Stimulated activated CD4-positive, alpha-beta T cell treated with anti-CD3 and anti-CD28 coated beads, Interleukin-4, amount 100 ng/mL, for 48 hours (primary cell): ENCODE data around the gene BLACAT1.
"Not testable (repeated sequence)": the region's sequence is repeated elsewhere in the genome, so short reads cannot be mapped to it uniquely, and the experiment has no call there.

Experiments used
- DNase-seq, 2 donors: peaks; one replicate each; pipeline ENCODE4 v3.0.0-alpha.2; 2020; ENCODE audit warnings: low read depth in 2 of 2

Gene BLACAT1

GRCh38 chr1:205484985-205485967, 29.4 kb upstream of the BLACAT1 start:
- peak; percentile 42 to 45 for DNase-seq

GRCh38 chr1:205483372-205483771, 27.5 kb upstream of the BLACAT1 start:
- no peak for DNase-seq

- not testable (repeated sequence) for DNase-seq
These were observed 26.7 kb upstream of the BLACAT1 start for GRCh38 chr1:205482587-205482986.

DNA sequence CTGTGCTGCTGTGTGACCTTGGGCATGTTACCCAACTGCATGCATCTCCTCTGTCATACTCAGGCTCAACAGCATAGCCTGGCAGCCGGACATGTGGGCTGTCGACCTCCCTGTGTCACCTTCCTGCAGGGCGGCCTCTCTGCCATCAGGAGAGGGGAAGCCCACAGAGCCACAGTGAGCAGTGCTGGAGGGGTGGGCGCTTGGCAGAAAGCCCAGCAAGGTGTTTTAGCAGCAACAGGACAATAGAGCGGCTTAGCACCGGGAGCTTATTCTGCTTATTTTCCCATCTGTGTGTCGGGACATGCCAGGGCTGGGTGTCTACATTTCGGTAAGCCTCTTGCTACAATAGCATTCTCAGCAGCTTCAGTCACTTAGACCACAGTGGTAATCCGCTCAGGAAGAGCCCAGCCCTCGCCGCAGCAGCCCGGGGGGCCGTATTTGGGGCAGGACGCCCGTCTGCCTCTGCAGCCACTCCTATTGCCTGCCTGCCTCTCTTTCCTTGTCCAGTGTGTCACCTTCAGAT, 25.8 kb upstream of the BLACAT1 start:
- DNase-seq: no peak

DNA sequence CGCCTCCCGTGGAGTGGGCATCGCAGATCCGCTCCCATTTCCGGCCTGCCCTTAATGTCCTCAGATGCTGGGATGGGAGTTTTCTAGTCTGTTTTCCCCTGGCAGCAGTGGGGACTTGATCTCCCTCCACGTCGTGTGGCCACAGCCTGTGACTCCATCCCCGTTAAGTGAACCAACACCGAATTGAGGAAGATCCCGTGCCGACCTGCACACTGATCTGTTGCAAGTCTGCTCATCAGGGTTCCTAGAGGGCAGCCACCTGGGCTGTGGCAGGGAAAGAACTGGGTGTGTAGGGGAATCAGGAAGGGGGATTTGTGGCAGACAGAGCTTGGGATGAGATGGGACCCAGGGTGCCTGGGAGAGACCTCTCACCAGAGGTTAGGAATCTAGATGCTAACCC, 25.4 kb upstream of the BLACAT1 start:
- no peak for DNase-seq

DNA sequence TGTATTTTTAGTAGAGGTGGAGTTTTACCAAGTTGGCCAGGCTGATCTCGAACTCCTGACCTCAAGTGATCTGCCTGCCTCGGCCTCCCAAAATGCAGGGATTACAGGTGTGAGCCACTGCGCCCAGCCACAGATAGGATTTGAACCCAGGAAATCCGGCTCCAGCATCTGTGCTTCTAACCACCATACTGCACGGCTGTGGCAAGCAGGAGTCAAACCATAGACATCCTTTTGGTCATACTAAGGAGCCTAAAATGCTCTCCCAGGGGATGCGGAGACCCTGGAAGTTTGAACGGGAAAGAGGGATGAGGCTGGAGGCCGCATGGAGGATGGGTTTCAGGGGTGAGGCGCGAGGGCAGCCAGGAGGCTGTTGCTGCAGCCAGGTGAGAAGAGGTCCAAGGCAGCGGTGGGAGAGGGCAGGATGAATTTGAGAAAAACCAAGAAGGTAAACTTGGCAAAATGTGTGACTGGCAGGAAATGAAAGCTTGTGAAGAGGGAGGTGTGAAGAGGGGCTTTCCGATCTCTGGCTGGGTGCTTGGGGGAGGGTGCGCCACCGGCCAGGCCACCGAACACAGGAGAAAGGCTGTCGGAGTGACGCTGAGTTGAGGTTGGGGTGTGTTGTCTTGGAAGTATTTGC, 24.6 kb upstream of the BLACAT1 start:
- DNase-seq: peak; percentile 34 to 43

DNA sequence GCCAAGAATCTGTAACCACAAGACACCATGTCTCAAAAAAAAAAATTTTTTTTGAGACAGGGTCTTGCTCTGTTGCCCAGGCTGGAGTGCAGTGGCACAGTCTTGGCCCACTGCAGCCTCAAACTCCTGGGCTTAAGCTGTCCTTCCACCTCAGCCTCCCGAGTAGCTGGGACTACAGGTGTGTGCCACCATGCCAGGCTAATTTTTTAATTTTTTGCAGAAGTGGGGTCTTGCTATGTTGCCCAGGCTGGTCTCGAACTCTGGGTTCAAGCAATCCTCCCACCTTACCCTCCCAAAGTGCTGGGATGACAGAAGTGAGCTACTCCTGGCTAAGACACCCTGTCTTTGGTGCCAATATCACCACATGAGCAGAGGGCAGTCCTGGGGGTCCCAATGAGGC, 23.1 kb upstream of the BLACAT1 start:
- DNase-seq: not testable (repeated sequence)

DNA sequence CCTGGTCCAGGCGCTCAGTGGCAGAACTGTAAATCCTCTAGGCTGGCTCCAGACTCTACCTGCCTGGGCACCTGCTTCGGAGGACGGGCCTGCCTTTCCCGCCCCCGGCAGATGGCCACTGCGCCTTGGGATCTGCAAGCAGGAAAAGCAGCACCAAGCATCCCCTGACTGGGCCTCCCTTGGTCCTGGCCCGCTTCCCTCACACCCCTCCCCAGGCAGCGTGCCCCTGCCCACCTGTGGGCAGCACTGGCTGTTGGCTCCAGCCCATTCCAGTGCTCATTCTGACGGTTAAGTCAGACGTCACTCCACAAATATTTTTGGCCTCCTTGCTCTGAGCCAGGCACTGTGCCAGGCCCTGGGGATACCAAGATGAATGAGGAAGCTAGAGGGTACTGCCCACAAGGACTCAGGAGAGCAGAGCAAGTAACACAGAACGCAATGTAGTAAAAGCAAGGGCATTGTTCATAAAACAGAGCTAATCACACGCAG, 22.0 kb upstream of the BLACAT1 start:
- no peak for DNase-seq

DNA sequence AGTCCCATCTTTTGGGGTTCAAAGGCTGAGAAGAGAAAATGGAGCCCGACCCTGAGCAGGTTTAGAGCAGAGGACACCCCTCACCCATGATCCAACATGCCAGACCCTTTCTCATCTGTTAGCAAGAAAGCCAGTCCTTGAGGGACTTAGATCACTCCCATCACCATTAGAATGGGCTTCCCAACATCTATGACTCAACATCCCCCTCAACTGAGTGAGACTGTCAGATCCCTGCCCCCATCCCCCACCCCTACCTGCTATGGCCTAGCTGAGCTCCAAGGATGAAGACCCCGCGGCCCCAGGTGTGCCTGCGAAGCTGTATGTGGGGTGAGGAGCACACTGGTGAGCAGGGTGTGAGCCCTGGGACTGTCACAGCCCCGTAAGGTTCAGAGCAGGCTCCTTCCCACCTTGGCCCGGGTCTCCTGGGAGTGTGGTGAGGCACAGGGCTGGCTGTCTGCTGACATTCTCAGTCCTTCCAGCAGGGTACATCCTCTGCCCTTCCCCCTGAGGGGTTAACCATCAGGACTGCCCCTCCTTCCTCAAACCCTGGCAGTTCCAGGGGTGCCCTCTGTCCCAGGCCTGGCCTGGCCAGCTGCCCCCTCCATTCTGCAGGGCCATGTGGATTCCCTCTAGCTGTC, 21.4 kb upstream of the BLACAT1 start:
- DNase-seq: no peak

- DNase-seq: no peak
These were observed 20.8 kb upstream of the BLACAT1 start for GRCh38 chr1:205476648-205477047.

DNA sequence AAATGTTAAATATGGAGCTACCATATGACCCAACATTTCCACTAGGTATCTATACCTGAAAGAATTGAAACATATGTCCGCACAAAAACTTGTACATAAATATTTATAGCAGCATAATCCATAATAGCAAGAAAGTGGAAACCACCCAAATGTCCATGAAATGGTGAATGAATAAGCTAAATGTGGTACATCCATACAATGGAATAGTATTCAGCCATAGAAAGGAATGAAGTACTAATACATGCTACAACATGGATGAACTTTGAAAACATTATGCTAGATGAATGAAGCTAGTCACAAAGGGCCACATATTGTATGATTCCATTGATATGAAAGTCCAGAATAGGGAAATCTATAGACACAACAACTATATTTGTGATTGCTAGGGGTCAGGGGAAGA, 20.0 kb upstream of the BLACAT1 start:
- DNase-seq: no peak

DNA sequence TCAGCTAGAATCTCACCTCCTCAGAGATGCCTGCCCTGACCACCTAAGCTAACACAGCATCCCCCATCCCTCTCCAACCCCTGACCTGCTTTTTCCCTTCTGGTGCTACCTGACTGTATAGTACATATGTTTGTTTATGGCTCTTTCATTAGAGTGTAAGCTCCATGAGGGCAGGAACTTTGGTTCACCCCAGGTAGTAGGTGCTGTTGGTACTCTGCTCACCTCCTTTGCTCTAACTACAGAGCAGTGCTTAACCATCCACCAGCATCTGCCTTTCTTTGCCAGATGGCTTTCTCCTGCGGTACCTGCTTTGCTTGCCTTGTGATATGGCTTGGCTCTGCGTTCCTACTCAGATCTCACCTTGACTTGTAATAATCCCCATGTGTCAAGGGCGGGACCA, 18.7 kb upstream of the BLACAT1 start:
- DNase-seq: no peak

DNA sequence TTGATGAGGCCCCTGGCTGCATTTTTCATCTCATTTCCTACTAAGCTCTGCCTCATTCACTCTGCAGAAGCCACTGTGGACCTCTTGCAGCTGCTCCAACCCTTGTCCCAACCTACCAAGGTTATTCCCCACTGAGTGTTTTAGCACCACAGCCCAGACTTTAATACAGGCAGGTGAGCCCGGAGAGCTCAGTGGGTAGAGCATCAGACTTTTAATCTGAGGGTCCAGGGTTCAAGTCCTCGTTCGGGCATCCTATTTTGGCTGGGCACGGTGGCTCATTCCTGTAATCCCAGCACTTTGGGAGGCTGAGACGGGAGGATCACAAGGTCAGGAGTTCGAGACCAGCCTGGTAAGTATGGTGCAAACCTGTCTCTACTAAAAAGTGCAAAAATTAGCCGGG, 18.1 kb upstream of the BLACAT1 start:
- DNase-seq: no peak

- no peak for DNase-seq
These were observed 17.6 kb upstream of the BLACAT1 start for GRCh38 chr1:205473475-205473874.

DNA sequence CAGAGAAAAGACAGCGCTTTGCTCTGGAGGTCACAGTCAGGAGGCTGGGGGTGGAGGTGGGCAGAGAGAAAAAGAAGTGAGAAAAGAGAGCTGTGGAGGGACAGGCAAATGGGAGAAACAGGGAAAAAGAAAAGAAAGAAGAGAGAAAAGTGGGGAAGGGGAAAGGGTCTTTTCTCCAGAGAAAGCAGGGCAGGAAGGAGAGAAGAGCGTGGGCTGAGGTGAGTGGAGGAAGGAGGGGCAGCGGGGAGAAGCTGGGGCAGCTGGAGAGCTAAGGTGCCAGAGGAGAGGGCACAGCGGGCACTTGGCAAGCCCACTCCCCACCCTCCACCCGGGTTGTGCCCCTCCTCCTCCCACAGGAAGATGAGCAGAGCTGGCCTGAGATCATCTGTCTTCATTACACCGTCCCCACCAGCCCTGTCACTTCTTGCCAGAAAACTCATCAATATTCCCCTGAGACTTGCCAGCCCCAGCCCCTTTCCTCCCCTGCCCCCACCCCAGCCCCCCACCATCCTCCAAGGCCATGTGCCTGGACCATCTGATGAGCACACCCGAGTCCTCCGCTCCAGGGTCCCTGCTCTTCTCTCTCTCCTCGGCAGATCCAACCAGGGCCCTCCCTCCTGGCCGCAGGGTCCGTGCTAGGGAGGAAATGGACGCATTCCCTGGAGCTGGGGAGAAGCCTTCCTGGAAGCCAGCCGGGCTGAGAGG, 17.0 kb upstream of the BLACAT1 start:
- no peak for DNase-seq

- no peak for DNase-seq
These were observed 14.3 kb upstream of the BLACAT1 start for GRCh38 chr1:205470131-205470530.

DNA sequence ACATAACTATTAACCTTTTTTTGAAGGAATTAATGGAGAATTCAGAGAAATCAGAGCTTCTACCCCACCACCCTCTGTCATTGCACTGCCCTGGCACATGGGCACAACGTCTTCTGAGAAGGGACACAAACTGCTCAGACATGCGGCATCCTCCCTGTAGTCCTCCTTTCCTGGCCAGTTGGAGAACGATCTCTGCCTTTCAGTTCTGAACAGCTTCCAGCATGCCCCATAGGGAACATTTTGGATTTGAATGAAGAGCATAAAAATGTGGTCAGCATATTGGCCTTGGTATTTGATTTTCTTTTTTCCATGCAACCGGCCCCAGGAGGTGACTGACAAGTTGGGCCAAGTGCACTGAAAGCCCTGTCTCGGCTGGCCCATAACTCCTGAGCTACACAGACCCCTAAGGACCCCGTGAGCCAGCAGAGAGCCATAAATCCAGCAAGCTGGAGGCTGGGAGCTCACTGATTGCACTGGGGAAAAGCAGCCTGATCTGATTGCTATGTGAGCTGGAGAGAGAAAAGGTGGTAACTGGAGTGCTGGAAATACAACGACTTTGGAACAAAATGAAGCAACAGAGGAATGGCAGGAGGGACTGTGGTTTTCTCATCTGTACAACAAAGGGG, 10.9 kb upstream of the BLACAT1 start:
- DNase-seq: no peak

DNA sequence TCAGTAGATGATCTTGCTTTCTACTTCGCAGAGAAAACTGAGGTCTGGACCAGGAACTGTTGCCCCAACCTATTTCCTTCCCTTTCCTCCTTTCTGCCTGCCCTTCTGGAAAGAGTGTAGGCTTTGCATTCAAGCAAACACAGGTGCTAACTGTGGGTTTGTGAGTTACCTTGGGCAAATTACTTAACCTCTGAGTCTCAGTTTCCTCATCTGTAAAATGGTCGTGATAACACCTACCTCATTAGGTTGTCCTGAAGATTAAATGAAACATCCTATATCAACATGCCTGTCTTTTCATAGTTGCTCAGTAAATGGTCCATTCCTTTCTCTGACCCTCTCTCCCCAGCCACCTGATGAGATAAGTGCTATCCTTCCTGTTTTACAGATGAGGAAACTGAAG, 9.5 kb upstream of the BLACAT1 start:
- DNase-seq: no peak

- DNase-seq: no peak
These were observed 3.1 kb upstream of the BLACAT1 start for GRCh38 chr1:205458777-205459566.
